GM21423 (cell line): ENCODE data around the gene GNAZ.

Experiments used
- ATAC-seq: cut with Tn5 transposase; IDR thresholded peaks from one replicate; pipeline ENCODE4 v1.9.1; 2021; ENCODE audit warnings: mild to moderate bottlenecking, moderate library complexity; ENCODE audit not compliant: unreplicated experiment

Gene GNAZ

GRCh38 chr22:23091760-23092159 is 21.4 kb downstream of the GNAZ start:
- no peak for ATAC-seq

GRCh38 chr22:23092217-23092955 is 22.1 kb downstream of the GNAZ start:
- no peak for ATAC-seq

- ATAC-seq: no peak
These were observed 22.9 kb downstream of the GNAZ start for GRCh38 chr22:23093051-23093788.

- ATAC-seq: no peak
These were observed 23.9 kb downstream of the GNAZ start for GRCh38 chr22:23094260-23094659.

GRCh38 chr22:23094695-23095681 is 24.7 kb downstream of the GNAZ start:
- no peak for ATAC-seq

GRCh38 chr22:23095733-23096342 is 25.5 kb downstream of the GNAZ start:
- no peak for ATAC-seq

- no peak for ATAC-seq
These were observed 27.3 kb downstream of the GNAZ start for GRCh38 chr22:23097412-23098229.

GRCh38 chr22:23098230-23098705 is 27.9 kb downstream of the GNAZ start:
- no peak for ATAC-seq

GRCh38 chr22:23098718-23099530 is 28.6 kb downstream of the GNAZ start:
- no peak for ATAC-seq

GRCh38 chr22:23099531-23099804 is 29.1 kb downstream of the GNAZ start:
- ATAC-seq: no peak

GRCh38 chr22:23100124-23100801 is 29.9 kb downstream of the GNAZ start:
- ATAC-seq: no peak

GRCh38 chr22:23101524-23101923 is 31.2 kb downstream of the GNAZ start:
- ATAC-seq: no peak

GRCh38 chr22:23102002-23102655 is 31.8 kb downstream of the GNAZ start:
- no peak for ATAC-seq

GRCh38 chr22:23102776-23103175 is 32.5 kb downstream of the GNAZ start:
- no peak for ATAC-seq

GRCh38 chr22:23103199-23103954 is 33.1 kb downstream of the GNAZ start:
- ATAC-seq: no peak

GRCh38 chr22:23104187-23104971 is 34.1 kb downstream of the GNAZ start:
- ATAC-seq: no peak

GRCh38 chr22:23105304-23105703 is 35.0 kb downstream of the GNAZ start:
- ATAC-seq: no peak
